Prostate gland (tissue), 2 donors: ENCODE measurements around the gene OLFM1.

Experiments used
- CTCF ChIP-seq, 4 experiments: fragments of 200-600 bp in 2 of 4; fragments of 450-650 bp in 2 of 4; sonication (generic) in 2 of 4; IDR thresholded peaks; 1 replicate in 3 of 4; 2 replicates in 1 of 4; pipeline ENCODE4 v1.5.1; 2016 to 2019; ENCODE audit warnings: antibody characterized with exemption in 4 of 4, mild to moderate bottlenecking in 2 of 4, moderate library complexity in 2 of 4
- POLR2A ChIP-seq: fragments of 450-650 bp; IDR thresholded peaks from one replicate; pipeline ENCODE4 v1.6.1; 2016; ENCODE audit warnings: antibody characterized with exemption, mild to moderate bottlenecking

DNA sequence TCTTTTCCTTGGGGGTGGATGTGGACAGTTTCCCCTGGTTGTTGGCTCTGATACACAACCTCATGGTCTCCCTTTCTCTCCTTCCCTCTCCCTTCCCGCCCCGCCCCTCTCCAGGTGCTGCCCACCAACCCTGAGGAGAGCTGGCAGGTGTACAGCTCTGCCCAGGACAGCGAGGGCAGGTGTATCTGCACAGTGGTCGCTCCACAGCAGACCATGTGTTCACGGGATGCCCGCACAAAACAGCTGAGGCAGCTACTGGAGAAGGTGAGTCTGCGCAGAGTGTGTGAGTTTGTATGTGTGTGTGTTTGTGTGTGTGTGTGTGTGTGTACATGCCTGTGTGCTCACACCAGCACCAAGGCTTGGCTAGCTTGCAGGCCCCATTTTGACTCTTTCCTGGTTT is 2.6 kb downstream of the OLFM1 start:
- no peak for TF ChIP-seq CTCF (IDR thresholded peaks at IDR 0.05)
- TF ChIP-seq POLR2A, result no peak
